Breast epithelium (tissue), 3 donors: ENCODE results near the gene ATP5PO.

Source experiments
- POLR2A ChIP-seq: fragments of 450-650 bp; IDR thresholded peaks from one replicate; pipeline ENCODE4 v1.6.1; 2016; ENCODE audit warnings: antibody characterized with exemption, mild to moderate bottlenecking, moderate library complexity
- TF ChIP-seq, protein P1 (sequence below), 3 donors: fragments of 450-650 bp; IDR thresholded peaks; one replicate each; pipeline ENCODE4 v1.5.1; 2016 to 2017; ENCODE audit warnings: antibody characterized with exemption in 3 of 3, mild to moderate bottlenecking in 3 of 3, moderate library complexity in 3 of 3

- TF ChIP-seq, protein P1, sequence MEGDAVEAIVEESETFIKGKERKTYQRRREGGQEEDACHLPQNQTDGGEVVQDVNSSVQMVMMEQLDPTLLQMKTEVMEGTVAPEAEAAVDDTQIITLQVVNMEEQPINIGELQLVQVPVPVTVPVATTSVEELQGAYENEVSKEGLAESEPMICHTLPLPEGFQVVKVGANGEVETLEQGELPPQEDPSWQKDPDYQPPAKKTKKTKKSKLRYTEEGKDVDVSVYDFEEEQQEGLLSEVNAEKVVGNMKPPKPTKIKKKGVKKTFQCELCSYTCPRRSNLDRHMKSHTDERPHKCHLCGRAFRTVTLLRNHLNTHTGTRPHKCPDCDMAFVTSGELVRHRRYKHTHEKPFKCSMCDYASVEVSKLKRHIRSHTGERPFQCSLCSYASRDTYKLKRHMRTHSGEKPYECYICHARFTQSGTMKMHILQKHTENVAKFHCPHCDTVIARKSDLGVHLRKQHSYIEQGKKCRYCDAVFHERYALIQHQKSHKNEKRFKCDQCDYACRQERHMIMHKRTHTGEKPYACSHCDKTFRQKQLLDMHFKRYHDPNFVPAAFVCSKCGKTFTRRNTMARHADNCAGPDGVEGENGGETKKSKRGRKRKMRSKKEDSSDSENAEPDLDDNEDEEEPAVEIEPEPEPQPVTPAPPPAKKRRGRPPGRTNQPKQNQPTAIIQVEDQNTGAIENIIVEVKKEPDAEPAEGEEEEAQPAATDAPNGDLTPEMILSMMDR (IDR thresholded peaks at IDR 0.05) = no peak
- no peak for TF ChIP-seq POLR2A
Measured at GRCh38 chr21:33871171-33871570, 44.4 kb downstream of the ATP5PO start.
